ENCODE data around the gene CELSR1.

The CELSR1 gene

DNA sequence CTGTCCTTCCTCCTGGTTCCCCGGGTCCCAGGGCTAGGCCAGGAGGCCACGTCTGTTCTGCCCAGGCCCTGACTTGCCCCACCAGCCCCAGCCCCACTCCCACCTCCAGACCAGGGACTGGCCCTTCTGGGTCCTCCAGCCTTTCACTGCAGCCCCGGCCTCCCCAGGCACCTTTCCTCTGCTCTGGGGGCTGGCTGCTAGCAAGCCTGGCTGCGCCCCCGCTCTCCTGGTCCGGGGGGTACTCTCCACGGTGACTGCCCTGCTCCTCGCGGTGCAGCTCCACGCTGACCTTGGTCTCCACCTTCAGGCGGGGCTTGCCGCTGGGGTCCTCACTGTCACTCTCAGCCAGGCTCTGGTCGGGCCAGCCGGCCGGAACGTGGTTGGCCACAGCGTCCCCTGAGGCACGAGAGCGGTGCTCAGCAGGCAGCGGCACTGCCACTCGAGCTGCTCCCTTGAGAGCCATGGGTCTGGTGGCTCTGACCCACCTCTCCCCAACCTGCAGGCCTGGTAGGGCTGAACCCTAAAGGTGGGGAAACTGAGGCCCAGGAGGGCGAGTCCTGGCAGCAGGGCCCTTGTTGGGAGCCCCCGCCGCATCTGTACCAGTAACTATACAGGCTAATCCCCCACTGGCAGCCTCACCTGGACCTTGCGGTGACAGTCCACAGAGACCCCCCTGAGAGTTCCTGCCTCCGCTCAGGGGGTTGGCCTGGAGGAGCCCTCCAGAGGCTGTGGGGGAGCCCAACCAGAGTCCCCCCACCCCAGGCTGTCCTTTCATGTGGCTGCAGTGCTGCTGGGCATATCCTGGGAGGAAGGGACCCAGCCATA, 172.9 kb downstream of the CELSR1 start:
- Histone ChIP-seq H3K9me3 (ENCODE audit: control insufficient read depth, insufficient read depth, low read length) (no peaks in the 10 kb centered on the region), H3K4me1 (ENCODE audit: control insufficient read depth, insufficient read depth, low read length) (no peaks in the 10 kb centered on the region), H3K36me3 (ENCODE audit: control insufficient read depth, insufficient read depth, low read length) (peaks cover 6% of the 10 kb centered on the region), H3K27me3 (ENCODE audit: control insufficient read depth, insufficient read depth, low read length) (no peaks in the 10 kb centered on the region), H3K9ac (ENCODE audit: low read depth, low read length) (no peak overlapping the region), H3K4me3 (ENCODE audit: low read depth, low read length) (no peak overlapping the region)

DNA sequence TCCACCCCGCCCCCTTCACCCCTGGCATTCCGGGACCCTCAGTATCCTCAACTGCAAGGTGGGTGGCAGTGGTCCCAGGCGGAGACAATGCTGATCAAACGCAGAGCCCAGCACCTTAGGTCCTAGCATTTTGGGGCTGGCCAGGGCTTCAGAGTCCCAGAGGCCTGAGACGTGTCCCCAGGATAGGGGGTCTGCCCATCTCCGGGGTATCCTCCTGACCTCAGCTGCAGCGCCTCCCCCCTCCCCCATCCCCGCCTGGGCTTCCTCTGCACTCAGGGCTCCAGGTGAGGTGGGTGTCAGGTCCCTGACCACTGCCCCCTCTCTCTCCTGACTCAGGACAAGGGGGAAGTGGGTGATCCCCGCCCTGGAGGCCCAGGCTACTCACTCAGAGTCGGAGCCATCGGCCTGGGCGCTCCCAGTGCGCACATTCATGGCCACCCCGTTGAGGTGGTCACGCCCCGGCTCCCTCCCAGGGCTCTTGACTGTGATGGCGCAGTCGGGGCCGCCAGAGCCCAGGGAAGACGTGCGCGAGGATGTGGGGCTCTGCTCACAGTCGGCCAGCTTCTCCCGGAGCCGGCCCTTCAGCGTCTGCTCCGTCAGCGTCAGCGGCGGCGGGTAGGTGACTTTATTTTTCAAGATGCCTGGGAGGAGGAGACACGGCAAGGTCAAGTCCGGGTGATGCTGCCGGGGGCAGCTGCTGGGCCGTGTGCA, 173.7 kb downstream of the CELSR1 start:
- Histone ChIP-seq H3K4me1 (ENCODE audit: control insufficient read depth, insufficient read depth, low read length) (no peaks in the 10 kb centered on the region), H3K27me3 (ENCODE audit: control insufficient read depth, insufficient read depth, low read length) (no peaks in the 10 kb centered on the region), H3K9ac (ENCODE audit: low read depth, low read length) (no peak overlapping the region), H3K9me3 (ENCODE audit: control insufficient read depth, insufficient read depth, low read length) (no peaks in the 10 kb centered on the region), H3K36me3 (ENCODE audit: control insufficient read depth, insufficient read depth, low read length) (peaks cover 11% of the 10 kb centered on the region), H3K4me3 (ENCODE audit: low read depth, low read length) (no peak overlapping the region)

DNA sequence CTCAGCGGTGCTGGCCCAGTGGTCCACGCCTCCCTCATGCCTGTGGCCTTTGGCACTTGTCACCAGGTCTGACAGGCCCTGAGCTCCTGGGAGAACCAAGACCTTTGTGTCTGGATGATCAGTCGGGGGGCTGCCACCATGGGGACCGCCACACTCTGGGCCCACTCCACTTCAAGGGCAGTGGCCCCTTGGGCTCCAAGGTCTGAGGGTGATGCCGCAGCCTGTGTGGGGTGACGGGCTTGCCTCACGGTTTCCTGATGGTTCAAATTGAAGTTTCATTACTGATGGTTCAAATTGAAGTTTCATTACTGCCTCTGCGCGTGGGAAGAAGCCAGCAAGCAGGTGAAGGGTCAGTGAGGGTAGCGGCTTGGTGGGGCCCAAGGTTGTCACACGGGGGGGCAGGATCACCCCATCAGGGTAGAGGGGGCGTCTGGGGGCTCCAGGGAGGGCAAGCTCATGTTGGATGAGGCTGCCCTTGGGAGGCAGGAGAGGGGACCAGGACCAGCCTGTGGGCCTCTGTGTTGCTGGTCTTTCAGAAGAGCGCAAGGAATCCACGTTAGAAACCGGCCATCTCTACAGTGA, 174.4 kb downstream of the CELSR1 start:
- Histone ChIP-seq H3K36me3 (ENCODE audit: control insufficient read depth, insufficient read depth, low read length) (peaks cover 18% of the 10 kb centered on the region), H3K4me1 (ENCODE audit: control insufficient read depth, insufficient read depth, low read length) (no peaks in the 10 kb centered on the region), H3K4me3 (ENCODE audit: low read depth, low read length) (no peak overlapping the region), H3K9me3 (ENCODE audit: control insufficient read depth, insufficient read depth, low read length) (no peaks in the 10 kb centered on the region), H3K27me3 (ENCODE audit: control insufficient read depth, insufficient read depth, low read length) (no peaks in the 10 kb centered on the region), H3K9ac (ENCODE audit: low read depth, low read length) (no peak overlapping the region)

DNA sequence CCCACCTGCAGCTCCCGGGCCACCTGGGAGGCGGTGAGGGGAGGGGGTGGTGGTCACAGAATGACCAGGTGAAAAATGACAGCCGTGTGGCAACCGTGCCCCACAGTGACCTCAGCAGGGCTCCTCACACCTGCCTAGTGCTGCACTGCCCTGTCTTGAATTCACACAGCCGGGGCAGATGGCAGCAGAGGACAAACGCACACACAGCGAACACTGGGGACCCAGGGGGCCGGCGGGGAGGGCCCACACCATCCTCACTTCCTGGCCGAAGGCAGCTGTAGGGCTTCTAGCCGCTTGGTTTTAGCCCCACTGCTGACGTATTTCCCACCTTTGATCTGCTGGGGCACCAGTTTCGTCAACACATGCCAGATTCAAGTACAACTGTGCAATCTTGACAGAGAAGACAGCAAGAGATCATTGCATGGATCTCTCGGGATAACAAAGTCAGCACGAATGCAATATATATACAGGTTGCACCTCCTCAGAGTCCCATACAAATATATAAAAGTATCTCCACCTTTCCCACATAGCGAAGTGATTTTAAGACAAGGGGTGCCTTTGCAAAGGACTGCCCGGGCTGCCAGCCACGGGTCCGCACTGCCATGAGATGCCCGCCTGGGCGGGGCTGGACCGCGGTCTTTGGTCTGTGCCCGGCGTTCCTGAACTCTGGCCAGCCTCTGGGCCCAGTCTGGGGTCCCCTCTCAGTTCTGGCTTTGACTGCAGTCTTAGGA, 175.1 kb downstream of the CELSR1 start:
- Histone ChIP-seq H3K9ac (ENCODE audit: low read depth, low read length) (no peak overlapping the region), H3K4me1 (ENCODE audit: control insufficient read depth, insufficient read depth, low read length) (no peaks in the 10 kb centered on the region), H3K9me3 (ENCODE audit: control insufficient read depth, insufficient read depth, low read length) (no peaks in the 10 kb centered on the region), H3K27me3 (ENCODE audit: control insufficient read depth, insufficient read depth, low read length) (no peaks in the 10 kb centered on the region), H3K4me3 (ENCODE audit: low read depth, low read length) (no peak overlapping the region), H3K36me3 (ENCODE audit: control insufficient read depth, insufficient read depth, low read length) (peaks cover 20% of the 10 kb centered on the region)

DNA sequence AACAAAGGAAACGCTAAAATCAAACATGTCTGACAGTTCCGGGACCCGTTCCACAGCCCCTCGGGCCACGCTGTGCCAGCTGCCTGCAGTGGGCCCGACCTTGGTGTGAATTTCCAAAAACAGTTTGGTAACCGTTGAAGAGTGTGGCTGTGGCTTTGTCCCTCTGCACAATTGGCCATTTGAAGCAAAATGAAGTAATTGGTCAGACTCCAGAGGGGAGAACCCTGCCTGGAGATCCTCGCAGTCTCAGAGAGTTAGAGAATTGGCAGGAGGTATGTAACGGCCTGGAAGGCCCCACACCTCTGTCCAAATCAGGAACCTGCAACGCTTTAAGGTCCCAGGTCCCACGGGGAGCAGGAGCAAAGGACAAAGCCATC, 175.6 kb downstream of the CELSR1 start:
- H3K9ac ChIP-seq (ENCODE audit: low read depth, low read length) = no peak overlapping the region
- H3K27me3 ChIP-seq (ENCODE audit: control insufficient read depth, insufficient read depth, low read length) = no peaks in the 10 kb centered on the region
- H3K4me1 ChIP-seq (ENCODE audit: control insufficient read depth, insufficient read depth, low read length) = no peaks in the 10 kb centered on the region
- no peak overlapping the region for H3K4me3 ChIP-seq (ENCODE audit: low read depth, low read length)
- no peaks in the 10 kb centered on the region for H3K9me3 ChIP-seq (ENCODE audit: control insufficient read depth, insufficient read depth, low read length)
- H3K36me3 ChIP-seq (ENCODE audit: control insufficient read depth, insufficient read depth, low read length) = peaks cover 25% of the 10 kb centered on the region

DNA sequence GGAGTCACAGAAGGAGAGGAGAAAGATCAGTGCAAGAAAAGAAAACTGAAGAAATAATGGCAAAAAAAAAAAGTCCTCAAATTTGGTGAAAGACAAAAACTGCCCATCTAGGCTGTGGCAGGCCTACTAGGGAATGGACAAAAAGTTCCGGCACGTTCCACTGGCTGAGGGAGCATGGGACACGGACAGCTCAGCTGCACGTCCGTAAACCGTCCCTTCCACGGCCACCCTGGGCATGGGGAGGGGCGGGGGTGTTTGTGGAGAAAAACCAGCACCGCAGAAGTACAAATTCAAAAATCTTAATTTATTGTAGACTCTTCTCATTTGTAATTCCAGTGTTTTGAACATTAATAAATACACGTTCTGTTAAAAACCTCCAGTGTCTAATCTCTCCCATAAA, 176.5 kb downstream of the CELSR1 start:
- no peak overlapping the region for H3K9ac ChIP-seq (ENCODE audit: low read depth, low read length)
- H3K36me3 ChIP-seq (ENCODE audit: control insufficient read depth, insufficient read depth, low read length) = peaks cover 34% of the 10 kb centered on the region
- H3K4me1 ChIP-seq (ENCODE audit: control insufficient read depth, insufficient read depth, low read length) = no peaks in the 10 kb centered on the region
- no peaks in the 10 kb centered on the region for H3K9me3 ChIP-seq (ENCODE audit: control insufficient read depth, insufficient read depth, low read length)
- H3K27me3 ChIP-seq (ENCODE audit: control insufficient read depth, insufficient read depth, low read length) = no peaks in the 10 kb centered on the region
- H3K4me3 ChIP-seq (ENCODE audit: low read depth, low read length) = no peak overlapping the region

DNA sequence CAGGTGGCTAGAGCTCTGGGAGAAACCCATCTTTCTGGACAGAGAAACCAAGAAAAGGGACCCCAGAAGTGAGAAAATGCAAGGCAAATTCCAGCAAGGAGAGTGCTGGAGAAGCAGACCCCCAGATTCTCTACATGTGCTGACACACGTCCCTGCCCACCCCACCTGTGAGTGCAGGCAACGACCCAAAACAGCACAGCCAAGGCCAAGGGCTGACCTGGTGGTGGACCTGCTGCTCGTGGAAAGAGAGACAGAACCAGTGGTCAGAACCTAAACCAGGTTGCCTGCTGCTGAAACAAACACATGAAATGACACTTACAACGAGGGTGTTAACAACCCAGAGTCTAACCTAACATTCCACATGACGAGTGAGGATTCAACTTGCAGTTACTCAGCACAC, 177.3 kb downstream of the CELSR1 start:
- Histone ChIP-seq H3K9ac (ENCODE audit: low read depth, low read length) (no peak overlapping the region), H3K4me1 (ENCODE audit: control insufficient read depth, insufficient read depth, low read length) (no peaks in the 10 kb centered on the region), H3K9me3 (ENCODE audit: control insufficient read depth, insufficient read depth, low read length) (no peaks in the 10 kb centered on the region), H3K27me3 (ENCODE audit: control insufficient read depth, insufficient read depth, low read length) (no peaks in the 10 kb centered on the region), H3K4me3 (ENCODE audit: low read depth, low read length) (no peak overlapping the region), H3K36me3 (ENCODE audit: control insufficient read depth, insufficient read depth, low read length) (peaks cover 33% of the 10 kb centered on the region)

DNA sequence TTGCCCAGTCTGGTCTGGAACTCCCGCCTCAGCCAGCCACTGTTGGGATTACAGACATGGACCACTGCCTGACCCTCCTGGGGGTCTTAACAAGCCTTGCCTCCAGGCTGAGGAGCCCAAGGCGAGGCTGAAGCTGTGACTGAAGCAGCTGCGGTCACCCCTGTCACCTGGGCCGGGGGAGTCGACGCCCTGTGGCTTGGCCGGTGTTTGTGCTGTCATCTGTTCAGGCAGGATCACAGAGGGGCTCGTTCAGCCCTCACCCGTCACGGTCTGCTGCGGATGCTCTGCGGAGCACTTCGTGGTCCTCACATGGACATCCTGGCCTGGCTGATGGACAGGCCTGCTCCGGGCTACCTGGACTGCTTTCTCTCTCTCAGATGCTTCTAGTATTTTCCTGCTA, 178.1 kb downstream of the CELSR1 start:
- H3K36me3 ChIP-seq (ENCODE audit: control insufficient read depth, insufficient read depth, low read length) = peaks cover 33% of the 10 kb centered on the region
- no peak overlapping the region for H3K4me3 ChIP-seq (ENCODE audit: low read depth, low read length)
- H3K9me3 ChIP-seq (ENCODE audit: control insufficient read depth, insufficient read depth, low read length) = no peaks in the 10 kb centered on the region
- H3K4me1 ChIP-seq (ENCODE audit: control insufficient read depth, insufficient read depth, low read length) = no peaks in the 10 kb centered on the region
- H3K9ac ChIP-seq (ENCODE audit: low read depth, low read length) = no peak overlapping the region
- H3K27me3 ChIP-seq (ENCODE audit: control insufficient read depth, insufficient read depth, low read length) = no peaks in the 10 kb centered on the region

DNA sequence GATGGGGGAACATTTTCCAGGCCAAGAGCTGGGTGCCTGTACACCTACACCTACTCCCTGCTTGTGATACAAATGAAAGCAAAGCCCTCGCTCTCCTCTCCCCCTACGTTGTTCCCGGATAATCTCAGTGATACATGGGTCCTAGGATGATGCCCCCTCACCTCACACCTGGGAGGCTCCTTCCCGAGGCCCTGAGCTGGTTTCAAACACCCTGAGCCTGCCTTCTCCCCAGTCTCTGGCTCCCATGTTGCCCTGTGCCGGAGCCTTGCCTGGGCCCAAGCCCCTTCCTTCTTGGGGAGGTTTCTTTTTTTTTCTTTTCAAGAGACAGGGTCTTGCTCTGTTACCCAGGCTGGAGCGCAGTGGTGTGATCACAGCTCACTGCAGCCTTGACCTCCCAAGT, 178.7 kb downstream of the CELSR1 start:
- H3K36me3 ChIP-seq (ENCODE audit: control insufficient read depth, insufficient read depth, low read length) = peaks cover 38% of the 10 kb centered on the region
- H3K4me3 ChIP-seq (ENCODE audit: low read depth, low read length) = no peak overlapping the region
- no peaks in the 10 kb centered on the region for H3K27me3 ChIP-seq (ENCODE audit: control insufficient read depth, insufficient read depth, low read length)

DNA sequence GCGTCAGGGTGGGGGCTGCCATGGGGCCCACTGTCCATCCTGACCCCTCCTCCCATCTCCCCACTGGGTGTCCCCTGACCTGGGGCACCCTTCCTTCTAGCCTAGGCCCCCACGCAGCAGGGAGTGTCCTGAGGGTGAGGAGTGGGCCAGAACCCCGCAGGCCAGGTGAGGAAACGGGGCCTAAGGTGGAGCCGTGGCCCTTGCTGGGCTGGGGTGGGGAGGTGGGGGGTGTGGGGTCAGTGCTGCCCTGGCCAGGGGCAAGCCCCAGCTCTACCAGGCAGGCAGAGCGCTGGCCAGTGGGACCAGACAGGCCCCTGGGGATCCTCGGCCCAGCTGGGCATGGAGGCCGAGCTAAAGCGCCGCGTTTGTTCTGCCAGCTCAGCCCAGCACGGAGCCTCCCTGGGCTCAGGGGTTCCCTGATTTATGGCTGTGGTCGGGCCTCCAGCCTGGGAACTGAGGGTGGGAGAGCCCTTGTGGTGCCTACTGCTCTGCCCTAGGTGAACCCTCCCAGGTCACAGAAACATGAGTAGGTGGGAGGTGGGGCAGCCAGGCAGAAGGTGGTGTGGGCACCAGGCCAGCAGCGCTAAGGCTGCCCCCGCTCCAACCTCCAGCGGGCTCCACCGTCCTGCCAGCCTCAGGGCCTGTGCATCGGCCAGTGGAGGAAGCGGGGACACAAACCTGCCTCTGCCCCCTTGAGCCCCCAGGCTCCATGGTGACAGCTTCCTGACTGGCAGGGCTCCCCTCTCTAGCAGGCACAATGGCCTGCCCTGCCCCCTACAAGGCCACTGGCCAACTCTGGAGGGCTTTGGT, 179.5 kb downstream of the CELSR1 start:
- Histone ChIP-seq H3K9me3 (ENCODE audit: control insufficient read depth, insufficient read depth, low read length) (no peaks in the 10 kb centered on the region), H3K9ac (ENCODE audit: low read depth, low read length) (no peak overlapping the region), H3K4me1 (ENCODE audit: control insufficient read depth, insufficient read depth, low read length) (no peaks in the 10 kb centered on the region), H3K36me3 (ENCODE audit: control insufficient read depth, insufficient read depth, low read length) (peaks cover 46% of the 10 kb centered on the region), H3K27me3 (ENCODE audit: control insufficient read depth, insufficient read depth, low read length) (no peaks in the 10 kb centered on the region), H3K4me3 (ENCODE audit: low read depth, low read length) (no peak overlapping the region)

More for the DNA sequence above, 178.7 kb downstream of the CELSR1 start:
- Histone ChIP-seq H3K9me3 (ENCODE audit: control insufficient read depth, insufficient read depth, low read length) (no peaks in the 10 kb centered on the region), H3K9ac (ENCODE audit: low read depth, low read length) (no peak overlapping the region), H3K4me1 (ENCODE audit: control insufficient read depth, insufficient read depth, low read length) (no peaks in the 10 kb centered on the region)

Data from iPS-15b (cell line).